GM12875 (cell line): Measurements from ENCODE around the gene SH3BP4.

ENCODE experiments used
- H3K4me3 ChIP-seq: one replicate; pipeline ENCODE4 v1.5.1; 2011; ENCODE audit warnings: low read depth, low read length, control low read depth
- TF ChIP-seq, protein P1 (sequence below): IDR thresholded peaks from 2 replicates; pipeline ENCODE4 v1.5.1; 2011; ENCODE audit warnings: low read depth, mild to moderate bottlenecking, control low read depth, inconsistent platforms, low read length, moderate library complexity, borderline replicate concordance; ENCODE audit not compliant: insufficient read depth

SH3BP4 gene

DNA sequence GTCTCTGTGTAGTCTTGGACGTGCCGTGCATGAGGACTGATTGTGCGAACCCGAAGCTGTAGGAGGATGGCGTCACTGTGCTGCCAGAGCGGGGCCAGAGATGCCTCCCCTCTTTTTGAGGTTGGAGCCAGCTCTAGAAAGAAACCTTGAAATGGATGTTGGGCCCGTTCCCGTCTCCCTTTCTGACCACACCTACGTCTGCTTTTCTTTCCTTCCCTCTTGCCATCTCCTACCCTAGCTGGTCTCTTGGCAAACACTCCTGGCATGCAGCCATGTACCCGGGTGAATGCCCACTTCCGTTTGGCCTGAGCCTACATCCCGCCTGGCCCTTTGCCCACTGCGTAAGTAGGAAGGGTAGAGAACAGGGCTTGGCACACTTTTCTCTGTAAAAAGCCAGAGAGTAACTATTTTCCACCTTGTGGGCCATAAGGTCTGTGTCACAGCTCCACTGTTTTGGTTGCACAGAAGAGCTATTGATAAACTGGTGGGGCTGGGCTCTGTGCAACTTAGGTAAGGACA, 37.4 kb downstream of the SH3BP4 start:
- H3K4me3 ChIP-seq: no peak overlapping the region
- TF ChIP-seq, protein P1, sequence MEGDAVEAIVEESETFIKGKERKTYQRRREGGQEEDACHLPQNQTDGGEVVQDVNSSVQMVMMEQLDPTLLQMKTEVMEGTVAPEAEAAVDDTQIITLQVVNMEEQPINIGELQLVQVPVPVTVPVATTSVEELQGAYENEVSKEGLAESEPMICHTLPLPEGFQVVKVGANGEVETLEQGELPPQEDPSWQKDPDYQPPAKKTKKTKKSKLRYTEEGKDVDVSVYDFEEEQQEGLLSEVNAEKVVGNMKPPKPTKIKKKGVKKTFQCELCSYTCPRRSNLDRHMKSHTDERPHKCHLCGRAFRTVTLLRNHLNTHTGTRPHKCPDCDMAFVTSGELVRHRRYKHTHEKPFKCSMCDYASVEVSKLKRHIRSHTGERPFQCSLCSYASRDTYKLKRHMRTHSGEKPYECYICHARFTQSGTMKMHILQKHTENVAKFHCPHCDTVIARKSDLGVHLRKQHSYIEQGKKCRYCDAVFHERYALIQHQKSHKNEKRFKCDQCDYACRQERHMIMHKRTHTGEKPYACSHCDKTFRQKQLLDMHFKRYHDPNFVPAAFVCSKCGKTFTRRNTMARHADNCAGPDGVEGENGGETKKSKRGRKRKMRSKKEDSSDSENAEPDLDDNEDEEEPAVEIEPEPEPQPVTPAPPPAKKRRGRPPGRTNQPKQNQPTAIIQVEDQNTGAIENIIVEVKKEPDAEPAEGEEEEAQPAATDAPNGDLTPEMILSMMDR: no peak

DNA sequence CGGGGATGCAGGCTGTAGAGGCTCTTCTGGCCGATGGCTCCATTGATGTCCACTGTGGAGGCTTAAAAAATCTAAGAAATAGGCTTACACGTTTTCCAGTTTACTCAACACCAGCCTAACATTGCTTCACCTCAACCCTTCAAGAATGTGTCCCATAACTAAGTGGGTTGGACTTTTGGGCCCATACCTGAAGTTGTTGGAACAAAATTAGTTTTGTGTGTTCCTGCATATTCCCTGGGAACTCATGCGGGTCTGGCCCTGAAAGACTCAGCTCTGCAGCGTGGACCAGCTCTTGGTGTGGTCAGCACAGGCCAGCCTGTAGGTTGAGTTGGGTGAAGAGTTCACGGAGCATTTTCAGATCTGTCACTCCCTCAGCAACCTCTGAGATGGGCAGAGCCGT, 38.5 kb downstream of the SH3BP4 start:
- no peak overlapping the region for H3K4me3 ChIP-seq
- TF ChIP-seq, protein P1: no peak

DNA sequence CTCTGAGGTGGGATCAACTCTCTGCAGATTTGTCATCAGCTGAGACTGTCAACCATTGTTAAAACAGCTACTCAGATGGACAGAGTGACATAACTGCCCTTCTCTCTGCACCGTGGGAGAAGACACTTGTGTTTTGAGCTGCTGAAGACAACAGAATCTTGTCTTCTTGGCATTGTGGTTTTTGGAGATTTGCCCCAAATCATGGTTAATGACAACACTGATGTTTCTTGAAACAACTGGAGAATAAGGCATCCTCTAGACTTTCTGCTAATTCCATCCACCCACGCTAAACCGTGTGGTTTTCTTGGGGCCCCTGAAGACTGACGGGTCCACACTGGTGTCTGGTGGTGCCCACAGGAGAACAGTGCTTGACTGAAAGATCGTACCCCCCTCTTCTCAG, 39.5 kb downstream of the SH3BP4 start:
- no peak overlapping the region for H3K4me3 ChIP-seq
- TF ChIP-seq, protein P1: no peak

DNA sequence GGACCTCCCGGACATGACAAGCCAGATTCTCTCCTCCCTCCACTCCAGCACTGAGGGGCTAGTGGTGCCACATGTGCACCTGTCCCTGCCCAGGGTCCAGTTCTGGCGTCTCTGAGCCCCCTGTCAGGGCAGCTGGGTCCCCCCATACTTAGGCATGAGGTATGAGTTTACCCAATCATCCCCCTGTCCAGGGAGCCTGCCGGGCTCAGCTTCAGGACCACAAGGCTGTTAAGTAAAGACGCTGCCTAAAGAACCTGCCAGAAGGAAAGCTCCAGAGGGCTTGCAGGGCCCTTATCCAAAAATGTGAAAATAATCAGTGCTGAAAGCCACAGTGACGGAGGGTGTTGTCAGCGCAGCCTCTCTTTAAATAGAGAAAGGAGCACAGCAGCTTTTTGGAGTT, 40.0 kb downstream of the SH3BP4 start:
- no peak overlapping the region for H3K4me3 ChIP-seq
- TF ChIP-seq, protein P1: no peak

DNA sequence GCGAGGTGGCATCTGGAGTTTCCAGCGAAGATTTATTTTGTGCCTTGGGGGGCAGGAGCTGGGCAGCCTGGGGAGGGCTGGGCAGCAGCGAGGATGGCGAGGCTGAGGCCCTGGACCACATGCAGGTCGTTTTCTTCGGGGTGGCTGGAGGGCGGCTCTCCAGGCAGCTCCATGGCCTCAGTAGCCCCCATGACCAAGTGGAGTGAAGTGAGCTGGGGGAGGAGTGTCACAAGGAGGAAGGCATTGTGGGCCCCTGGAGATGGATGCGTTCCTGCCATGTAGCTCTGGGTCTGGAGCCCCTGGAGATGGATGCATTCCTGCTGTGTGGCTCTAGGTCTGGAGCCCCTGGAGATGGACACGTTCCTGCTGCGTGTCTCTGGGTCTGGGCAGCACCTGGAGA, 40.4 kb downstream of the SH3BP4 start:
- H3K4me3 ChIP-seq: no peak overlapping the region
- TF ChIP-seq, protein P1: no peak

DNA sequence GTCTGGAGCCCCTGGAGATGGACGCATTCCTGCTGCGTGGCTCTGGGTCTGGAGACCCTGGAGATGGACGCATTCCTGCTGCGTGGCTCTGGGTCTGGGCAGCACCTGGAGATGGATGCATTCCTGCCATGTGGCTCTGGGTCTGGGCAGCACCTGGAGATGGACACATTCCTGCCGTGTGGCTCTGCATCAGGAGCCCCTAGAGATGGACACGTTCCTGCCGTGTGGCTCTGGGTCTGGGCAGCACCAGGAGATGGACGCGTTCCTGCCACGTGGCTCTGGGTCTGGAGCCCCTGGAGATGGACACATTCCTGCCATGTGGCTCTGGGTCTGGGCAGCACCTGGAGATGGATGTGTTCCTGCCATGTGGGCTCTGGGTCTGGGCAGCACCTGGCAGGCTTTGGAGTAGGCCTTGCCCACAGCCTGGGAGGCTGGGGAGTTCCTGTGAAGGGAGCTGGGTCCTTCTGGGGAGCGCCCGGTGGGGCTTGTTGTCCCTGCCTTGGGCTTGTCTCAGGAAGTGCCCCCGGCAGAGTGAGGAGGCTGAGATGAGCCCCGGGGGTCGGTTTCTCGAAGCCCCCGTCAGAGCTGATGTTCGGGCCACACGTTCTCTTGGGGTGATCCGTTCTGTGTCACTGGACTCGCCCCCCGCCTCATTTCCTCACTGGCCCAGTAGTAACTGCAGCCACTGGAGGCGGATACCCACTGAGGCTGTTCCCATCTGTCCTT, 41.0 kb downstream of the SH3BP4 start:
- no peak overlapping the region for H3K4me3 ChIP-seq
- TF ChIP-seq, protein P1: no peak

DNA sequence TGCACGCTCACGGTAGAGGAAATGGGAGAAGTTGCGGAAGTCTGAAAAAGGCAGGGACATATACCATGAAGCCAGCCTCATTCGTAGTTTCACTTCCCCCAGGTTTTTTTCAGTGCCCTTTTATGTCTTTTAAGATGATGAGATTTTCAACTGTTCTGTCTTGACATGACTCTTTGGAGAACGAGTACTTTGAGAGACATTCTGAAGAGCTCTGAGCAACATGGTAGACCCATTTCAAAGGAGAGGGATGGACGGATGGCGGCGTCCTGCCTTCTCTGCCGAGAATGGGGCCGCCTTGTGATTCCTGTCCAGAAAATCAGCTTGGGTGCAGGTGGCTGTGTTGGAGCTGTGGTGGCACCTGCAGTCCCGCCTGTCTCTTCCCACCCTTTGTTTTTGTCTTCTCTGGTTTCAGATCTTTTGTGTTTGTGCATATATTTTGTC, 41.7 kb downstream of the SH3BP4 start:
- no peak overlapping the region for H3K4me3 ChIP-seq
- TF ChIP-seq, protein P1: no peak
